Stimulated activated CD4-positive, alpha-beta T cell treated with anti-CD3 and anti-CD28 coated beads, Interleukin-15, amount 100 ng/mL, for 48 hours (primary cell): Measurements from ENCODE around the gene CCNL2.

Source experiments
- DNase-seq, 2 donors: peaks; one replicate each; pipeline ENCODE4 v3.0.0-alpha.2; 2020; ENCODE audit warnings: low read depth in 2 of 2

Gene CCNL2

GRCh38 chr1:1342584-1343115, 56.5 kb downstream of the CCNL2 start:
- DNase-seq = no peak

- no peak for DNase-seq
These were observed 57.0 kb downstream of the CCNL2 start for GRCh38 chr1:1342061-1342562.

- DNase-seq = no peak
These were observed 57.5 kb downstream of the CCNL2 start for GRCh38 chr1:1341549-1342021.

- DNase-seq = no peak
These were observed 58.2 kb downstream of the CCNL2 start for GRCh38 chr1:1340791-1341548.

GRCh38 chr1:1340185-1340584, 59.0 kb downstream of the CCNL2 start:
- DNase-seq = no peak

GRCh38 chr1:1338278-1338677, 60.9 kb downstream of the CCNL2 start:
- no peak for DNase-seq

- peak in 1 of 2 donors; percentile 47 for DNase-seq
These were observed 61.4 kb downstream of the CCNL2 start for GRCh38 chr1:1337793-1338147.

GRCh38 chr1:1336931-1337792, 62.0 kb downstream of the CCNL2 start:
- no peak for DNase-seq

- no peak for DNase-seq
These were observed 62.7 kb downstream of the CCNL2 start for GRCh38 chr1:1336446-1336845.

GRCh38 chr1:1335792-1336248, 63.3 kb downstream of the CCNL2 start:
- DNase-seq = no peak
